ENCODE data around the gene TENT5C. TPM values are rescaled to one million over a fixed set of nuclear protein-coding genes. Genes with fewer than 3 reads are reported as not detected.
A peak's percentile ranks its signal among the peaks of the same experiment; 100 is the strongest.

TENT5C gene
- total and polyA plus RNA-seq, 9 of the 15 experiments (the other 6 are each of a cell fraction or from before 2014, with no cell fraction given), result 1.8 to 7.7 (median 4.0) TPM

GRCh38 chr1:117650840-117651568 lies 45.2 kb downstream of the TENT5C start:
- no peaks in the 10 kb centered on the region for H3K79me2 ChIP-seq (ENCODE audit: control insufficient read depth, insufficient read depth, low read length)
- H3K9me1 ChIP-seq (ENCODE audit: control insufficient read depth, insufficient read depth, low read length), result no peaks in the 10 kb centered on the region
- no peak overlapping the region for H3K27ac ChIP-seq (ENCODE audit: extremely low read depth, low read depth, low read length)
- no peaks in the 10 kb centered on the region for H3K36me3 ChIP-seq (ENCODE audit: control insufficient read depth, insufficient read depth, low read length)
- in situ Hi-C loops (cut with MboI), result no loop called here
- 60% methylated on average over 6 of the region's 6 CpGs for WGBS (ENCODE audit: insufficient coverage, low coverage, missing lambda C conversion rate)
- H3K4me2 ChIP-seq (ENCODE audit: insufficient read depth, low read length), result no peak overlapping the region
- no peaks in the 10 kb centered on the region for H3K9me3 ChIP-seq (replicated peaks; ENCODE audit: control insufficient read depth, insufficient read depth, low read depth, low read length)
- no TSS peak for BruUV-seq (replicated peaks)
- H2AFZ ChIP-seq (ENCODE audit: low read depth, low read length), result no peak overlapping the region
- no peaks in the 10 kb centered on the region for H3K27me3 ChIP-seq (ENCODE audit: control insufficient read depth in 2 of 2, insufficient read depth in 2 of 2, low read length in 2 of 2)
- DNase-seq (ENCODE audit: extremely low read depth in 1 of 4, low spot score in 3 of 4), result no peak
- no peak for ATAC-seq
- peaks cover 38 to 39% of the 10 kb centered on the region in 2 experiments for H3K4me1 ChIP-seq (replicated peaks in 1 of 2; ENCODE audit: control insufficient read depth in 2 of 2, insufficient read depth in 2 of 2, low read length in 2 of 2)
- intact Hi-C loops (cut with micrococcal nuclease), result no loop called here
- FAIRE-seq, result no peak
- POLR2A ChIA-PET, result interaction anchor here (0.8 to 2.6 kb wide), 5 partner anchors 9 to 45 kb away, joined by 3 to 13 read pairs (median 5); partner anchors contain the start of gene TENT5C
- CTCF ChIA-PET (ENCODE audit: low intra/inter-chr PET ratio), result no interaction called here
- no peak overlapping the region for H3K4me3 ChIP-seq
- peak overlapping the region in 1 of 2 experiments; percentile 14; a peak in 1 of 4 replicates for H3K9ac ChIP-seq (ENCODE audit: insufficient read depth in 1 of 2, low read depth in 2 of 2, low read length in 2 of 2)
- H4K20me1 ChIP-seq (replicated peaks; ENCODE audit: control insufficient read depth, insufficient read depth, low read length), result no peaks in the 10 kb centered on the region
- TF ChIP-seq DEAF1 (CRISPR knock-in tag; IDR thresholded peaks at IDR 0.05), result no peak
- TF ChIP-seq ZSCAN32 (CRISPR knock-in tag; IDR thresholded peaks at IDR 0.05), result peak; percentile 56; the same call in 1 of the 2 replicates
- TF ChIP-seq ZBTB34 (CRISPR knock-in tag; IDR thresholded peaks at IDR 0.05), result no peak
- TF ChIP-seq CEBPB (tag; IDR thresholded peaks at IDR 0.05), result peak; percentile 84
- no peak for TF ChIP-seq CHD1 (IDR thresholded peaks at IDR 0.05; ENCODE audit: low read length)
- peak; percentile 81 for TF ChIP-seq ZFP36 (IDR thresholded peaks at IDR 0.05; ENCODE audit: low read depth, low read length, partially characterized antibody)
- TF ChIP-seq ZNF408 (CRISPR knock-in tag; IDR thresholded peaks at IDR 0.05; ENCODE audit: low read depth), result no peak
- TF ChIP-seq ATF4 (CRISPR knock-in tag; IDR thresholded peaks at IDR 0.05), result peak; percentile 62; the same call in 1 of the 2 replicates
- TF ChIP-seq C11orf30 (IDR thresholded peaks at IDR 0.05; ENCODE audit: low read depth), result no peak
- TF ChIP-seq ZMIZ1 (IDR thresholded peaks at IDR 0.05; ENCODE audit: low read depth in 2 of 2, low read length in 2 of 2), result no peak
- peak; percentile 11; the same call in 1 of the 2 replicates for TF ChIP-seq IRF9 (tag; IDR thresholded peaks at IDR 0.05)
- no peak for TF ChIP-seq HDAC2 (IDR thresholded peaks at IDR 0.05)
- 0 out of 4 replicates have a peak, but pooled peaks of 1 of the 2 experiments have one; percentile 30 for TF ChIP-seq KDM1A (IDR thresholded peaks at IDR 0.05)

Measured in K562 (cell line).